Bronchial epithelial cell (primary cell): ENCODE measurements around the gene TAF11L3. TPM values are rescaled to one million over a fixed set of nuclear protein-coding genes. Genes with fewer than 3 reads are reported as not detected.
"Not testable (repeated sequence)": the region's sequence is repeated elsewhere in the genome, so short reads cannot be mapped to it uniquely, and the experiment has no call there.

Experiments used
- DNase-seq: peaks from one replicate; pipeline ENCODE4 v3.0.0-alpha.2; 2010; ENCODE audit warnings: low read depth
- FAIRE-seq: peaks from 2 replicates; lab custom pipeline; 2011; peaks lifted over from hg19 to GRCh38; lab: Jason Lieb, UNC
- H3K27me3 ChIP-seq: 2 replicates; pipeline ENCODE4 v1.5.1; 2011; ENCODE audit warnings: low read length; ENCODE audit not compliant: control insufficient read depth, insufficient read depth
- H3K36me3 ChIP-seq: 2 replicates; pipeline ENCODE4 v1.5.1; 2011; ENCODE audit warnings: low read length; ENCODE audit not compliant: control insufficient read depth, insufficient read depth
- H3K4me3 ChIP-seq: 2 replicates; pipeline ENCODE4 v1.5.1; 2011; ENCODE audit warnings: mild to moderate bottlenecking, low read depth, low read length, control low read depth
- total RNA-seq: library from RNA; depleted of rRNA; stranded (reverse); fragments of >200 nt; gene quantifications from 2 replicates; pipeline ENCODE4 v1.2.1, GENCODE V29; 2014
- TF ChIP-seq, protein P1 (sequence below): IDR thresholded peaks from 2 replicates; pipeline ENCODE4 v1.5.1; 2011; ENCODE audit warnings: mild to moderate bottlenecking, moderate library complexity, low read length, control low read depth, inconsistent platforms; ENCODE audit not compliant: insufficient read depth, severe bottlenecking

TAF11L3 gene
- total RNA-seq, 1 donor from 2014 or later = not detected

DNA sequence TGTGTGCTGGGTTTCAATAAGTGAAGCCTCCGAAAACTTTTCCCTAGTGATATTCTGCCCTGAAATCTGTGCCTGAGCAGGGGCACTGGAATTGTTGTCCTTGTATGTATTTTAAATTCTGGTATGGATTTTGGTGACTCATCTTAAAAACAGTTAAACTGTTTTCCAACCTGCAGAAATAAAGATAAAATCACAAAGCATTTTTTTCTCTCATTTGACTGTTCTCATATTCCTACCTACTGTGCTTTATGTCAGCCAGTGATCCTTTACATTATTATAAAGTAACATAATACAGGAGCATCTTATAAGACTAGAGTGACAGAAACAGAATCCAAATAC, 31.0 kb upstream of the TAF11L3 start:
- TF ChIP-seq, protein P1, sequence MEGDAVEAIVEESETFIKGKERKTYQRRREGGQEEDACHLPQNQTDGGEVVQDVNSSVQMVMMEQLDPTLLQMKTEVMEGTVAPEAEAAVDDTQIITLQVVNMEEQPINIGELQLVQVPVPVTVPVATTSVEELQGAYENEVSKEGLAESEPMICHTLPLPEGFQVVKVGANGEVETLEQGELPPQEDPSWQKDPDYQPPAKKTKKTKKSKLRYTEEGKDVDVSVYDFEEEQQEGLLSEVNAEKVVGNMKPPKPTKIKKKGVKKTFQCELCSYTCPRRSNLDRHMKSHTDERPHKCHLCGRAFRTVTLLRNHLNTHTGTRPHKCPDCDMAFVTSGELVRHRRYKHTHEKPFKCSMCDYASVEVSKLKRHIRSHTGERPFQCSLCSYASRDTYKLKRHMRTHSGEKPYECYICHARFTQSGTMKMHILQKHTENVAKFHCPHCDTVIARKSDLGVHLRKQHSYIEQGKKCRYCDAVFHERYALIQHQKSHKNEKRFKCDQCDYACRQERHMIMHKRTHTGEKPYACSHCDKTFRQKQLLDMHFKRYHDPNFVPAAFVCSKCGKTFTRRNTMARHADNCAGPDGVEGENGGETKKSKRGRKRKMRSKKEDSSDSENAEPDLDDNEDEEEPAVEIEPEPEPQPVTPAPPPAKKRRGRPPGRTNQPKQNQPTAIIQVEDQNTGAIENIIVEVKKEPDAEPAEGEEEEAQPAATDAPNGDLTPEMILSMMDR = no peak
- no peak overlapping the region for H3K4me3 ChIP-seq
- no peak for FAIRE-seq
- DNase-seq = no peak
- H3K27me3 ChIP-seq = no peaks in the 10 kb centered on the region
- H3K36me3 ChIP-seq = no peaks in the 10 kb centered on the region

DNA sequence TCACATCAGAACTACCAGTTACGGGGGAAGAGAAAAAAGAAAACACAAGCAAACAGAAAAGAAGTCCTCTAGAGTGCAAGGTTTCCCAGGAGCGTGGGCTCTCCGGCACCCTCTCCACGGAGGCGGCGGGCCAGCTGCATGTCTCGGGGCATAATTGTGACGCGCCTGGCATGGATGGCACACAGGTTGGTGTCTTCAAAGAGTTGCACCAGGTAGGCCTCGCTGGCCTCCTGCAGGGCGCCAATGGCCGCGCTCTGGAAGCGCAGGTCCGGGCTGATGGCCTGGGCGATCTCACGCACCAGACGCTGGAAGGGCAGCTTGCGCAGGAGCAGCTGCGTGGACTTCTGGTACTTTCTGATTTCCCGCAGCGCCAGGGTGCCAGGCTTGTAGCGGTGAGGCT, 26.9 kb upstream of the TAF11L3 start:
- FAIRE-seq = not testable (repeated sequence)

DNA sequence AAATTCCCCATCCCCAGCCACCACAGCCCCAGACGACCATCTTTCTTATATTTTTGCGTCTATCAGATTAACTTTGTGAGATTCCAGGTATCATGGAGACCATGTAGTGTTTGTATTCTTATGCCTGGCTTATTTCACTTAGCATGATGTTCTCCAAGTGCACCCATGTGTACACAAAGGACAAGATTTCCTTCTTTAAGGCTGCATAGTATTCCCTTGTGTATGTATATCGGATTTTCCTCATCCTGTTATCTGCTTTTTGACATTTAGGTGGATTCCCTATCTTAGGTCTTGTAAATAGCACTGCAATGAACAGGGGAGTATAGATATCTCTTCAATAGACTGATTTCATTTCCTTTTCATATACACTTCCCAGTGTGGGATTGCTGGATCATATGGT, 25.4 kb upstream of the TAF11L3 start:
- FAIRE-seq = no peak
- H3K4me3 ChIP-seq = no peak overlapping the region

More for the DNA sequence above, 26.9 kb upstream of the TAF11L3 start:
- H3K4me3 ChIP-seq, H3K36me3 ChIP-seq, DNase-seq, H3K27me3 ChIP-seq: not testable (repeated sequence)

DNA sequence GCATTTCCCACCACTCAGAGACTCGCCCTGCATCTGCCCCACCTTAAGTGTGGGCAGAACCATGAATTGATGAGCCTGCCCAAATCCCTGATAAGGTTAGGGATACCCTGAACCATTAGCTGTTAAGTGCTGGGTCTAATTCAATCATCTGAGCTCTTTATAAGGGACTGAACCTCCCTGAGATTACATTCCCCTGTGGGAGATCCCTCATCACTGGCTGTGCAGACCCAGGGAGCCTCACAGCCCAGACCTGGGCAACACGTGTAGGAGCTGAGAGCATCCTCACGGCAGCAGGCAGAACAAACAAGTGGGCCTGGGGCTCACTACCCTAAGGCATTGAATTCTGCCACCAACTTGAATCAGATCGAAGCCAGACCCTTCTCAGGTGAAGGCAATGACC, 20.7 kb upstream of the TAF11L3 start:
- TF ChIP-seq, protein P1 = no peak
- FAIRE-seq = no peak
- Histone ChIP-seq H3K4me3 (no peak overlapping the region), H3K36me3 (no peaks in the 10 kb centered on the region), H3K27me3 (no peaks in the 10 kb centered on the region)
- DNase-seq = no peak

More for the DNA sequence above, 25.4 kb upstream of the TAF11L3 start:
- Histone ChIP-seq H3K36me3 (no peaks in the 10 kb centered on the region), H3K27me3 (no peaks in the 10 kb centered on the region)
- TF ChIP-seq, protein P1 = no peak
- DNase-seq = no peak

DNA sequence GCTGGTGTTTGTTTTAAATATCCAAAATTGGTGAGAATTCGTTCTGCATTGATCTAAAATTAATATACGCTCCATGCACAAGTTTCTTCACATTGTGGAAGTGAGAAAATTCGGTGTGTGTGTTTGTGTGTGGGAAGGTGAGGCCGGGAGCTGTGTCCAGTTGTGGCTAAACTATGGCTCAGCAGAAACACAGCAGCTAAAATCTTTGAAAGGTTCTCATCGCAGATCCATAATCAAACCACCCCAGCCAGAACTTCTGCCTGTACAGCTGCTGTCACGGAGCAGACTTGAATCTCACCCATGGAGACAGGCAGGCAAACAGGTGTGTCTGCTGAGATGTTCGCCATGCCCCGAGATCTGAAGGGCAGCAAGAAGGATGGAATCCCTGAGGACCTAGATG, 20.2 kb upstream of the TAF11L3 start, which contains the start of gene TAF11L2:
TSS of gene TAF11L2 (plus strand) at position 301 of the 400 bp plus-strand sequence.
- not testable (repeated sequence) for DNase-seq, FAIRE-seq, H3K4me3 ChIP-seq, H3K36me3 ChIP-seq, H3K27me3 ChIP-seq

DNA sequence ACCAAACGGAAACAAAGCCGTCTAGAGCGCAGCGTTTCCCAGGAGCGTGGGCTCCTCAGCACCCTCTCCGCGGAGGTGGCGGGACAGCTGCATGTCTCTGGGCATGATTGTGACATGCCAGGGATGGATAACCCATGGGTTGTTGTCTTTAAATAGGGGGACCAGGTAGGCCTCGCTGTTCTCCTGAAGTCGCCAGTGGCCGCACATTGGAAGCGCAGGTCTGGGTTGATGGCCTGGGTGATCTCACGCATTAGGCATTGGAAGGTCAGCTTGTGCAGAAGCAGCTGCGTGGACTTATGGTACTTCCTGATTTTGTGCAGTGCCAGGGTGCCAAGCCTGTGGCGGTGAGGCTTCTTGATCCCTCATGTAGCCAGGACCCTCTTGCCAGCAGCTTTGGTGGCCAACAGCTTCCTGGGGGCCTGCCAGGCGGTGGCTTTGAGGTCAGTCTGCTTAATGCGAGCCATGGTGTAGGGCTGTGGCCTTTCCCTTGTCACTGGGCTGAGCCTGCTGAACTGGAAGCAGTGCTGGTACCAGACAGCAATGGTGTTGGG, 6.3 kb upstream of the TAF11L3 start:
- DNase-seq = no peak
- Histone ChIP-seq H3K36me3 (no peaks in the 10 kb centered on the region), H3K4me3 (no peak overlapping the region), H3K27me3 (no peaks in the 10 kb centered on the region)
- TF ChIP-seq, protein P1 = no peak
- no peak for FAIRE-seq

DNA sequence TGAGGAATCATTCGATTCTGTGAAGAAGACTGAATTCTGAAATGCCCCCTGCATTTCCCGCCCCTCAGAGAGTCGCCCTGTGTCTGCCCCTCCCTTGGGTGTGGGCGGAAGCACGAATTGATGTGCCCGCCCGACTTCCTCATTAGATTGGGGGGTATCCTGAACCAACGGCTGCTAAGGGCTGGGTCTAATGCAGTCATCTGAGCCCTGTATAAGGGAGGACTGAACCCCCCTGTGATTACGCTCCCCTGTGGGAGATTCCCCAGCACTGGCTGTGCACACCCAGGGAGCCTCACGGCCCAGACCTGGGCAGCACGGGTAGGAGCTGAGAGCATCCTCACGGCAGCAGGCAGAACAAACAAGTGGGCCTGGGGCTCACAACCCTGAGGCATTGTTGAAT, 641 bp upstream of the TAF11L3 start:
- DNase-seq, H3K4me3 ChIP-seq, H3K36me3 ChIP-seq, FAIRE-seq, H3K27me3 ChIP-seq: not testable (repeated sequence)

DNA sequence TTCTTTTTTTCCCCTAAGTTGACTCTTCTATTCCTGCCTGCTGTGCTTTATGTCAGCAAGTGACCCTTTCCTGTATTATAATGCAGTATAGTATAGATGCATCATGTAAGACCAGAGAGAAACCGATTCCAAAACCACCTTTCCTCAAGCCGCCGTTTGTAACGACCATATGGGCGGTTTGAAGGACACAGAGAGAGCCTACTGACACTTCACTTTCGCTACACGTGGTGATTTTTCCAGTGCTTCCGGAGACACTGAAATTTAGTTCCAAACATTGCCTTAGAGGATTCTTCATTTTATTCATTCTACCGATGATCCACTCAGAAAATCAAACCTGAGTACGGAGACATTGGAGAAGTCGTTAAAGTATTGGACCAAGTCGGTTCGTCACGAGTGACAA, 1.3 kb downstream of the TAF11L3 start:
- not testable (repeated sequence) for H3K27me3 ChIP-seq, H3K36me3 ChIP-seq, DNase-seq, FAIRE-seq, H3K4me3 ChIP-seq

DNA sequence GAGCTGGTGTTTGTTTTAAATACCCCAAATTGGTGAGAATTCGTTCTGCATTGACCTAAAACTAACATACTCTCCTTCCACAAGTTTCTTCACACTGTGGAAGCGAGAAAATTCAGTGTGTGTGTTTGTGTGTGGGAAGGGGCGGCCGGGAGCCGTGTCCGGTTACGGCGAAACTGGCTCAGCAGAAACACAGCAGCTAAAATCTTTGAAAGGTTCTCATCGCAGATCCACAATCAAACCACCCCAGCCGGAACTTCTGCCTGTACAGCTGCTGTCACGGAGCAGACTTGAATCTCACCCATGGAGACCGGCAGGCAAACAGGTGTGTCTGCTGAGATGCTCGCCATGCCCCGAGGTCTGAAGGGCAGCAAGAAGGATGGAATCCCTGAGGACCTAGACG, 3.3 kb downstream of the TAF11L3 start, which contains the start of gene TAF11L4:
TSS of gene TAF11L4 (plus strand) at position 301 of the 400 bp plus-strand sequence.
- H3K27me3 ChIP-seq, H3K4me3 ChIP-seq, H3K36me3 ChIP-seq, DNase-seq, FAIRE-seq: not testable (repeated sequence)

DNA sequence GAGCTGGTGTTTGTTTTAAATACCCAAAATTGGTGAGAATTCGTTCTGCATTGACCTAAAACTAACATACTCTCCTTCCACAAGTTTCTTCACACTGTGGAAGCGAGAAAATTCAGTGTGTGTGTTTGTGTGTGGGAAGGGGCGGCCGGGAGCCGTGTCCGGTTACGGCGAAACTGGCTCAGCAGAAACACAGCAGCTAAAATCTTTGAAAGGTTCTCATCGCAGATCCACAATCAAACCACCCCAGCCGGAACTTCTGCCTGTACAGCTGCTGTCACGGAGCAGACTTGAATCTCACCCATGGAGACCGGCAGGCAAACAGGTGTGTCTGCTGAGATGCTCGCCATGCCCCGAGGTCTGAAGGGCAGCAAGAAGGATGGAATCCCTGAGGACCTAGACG, 6.8 kb downstream of the TAF11L3 start, which contains the start of gene TAF11L5:
TSS of gene TAF11L5 (plus strand) at position 301 of the 400 bp plus-strand sequence.
- not testable (repeated sequence) for H3K4me3 ChIP-seq, FAIRE-seq, DNase-seq, H3K36me3 ChIP-seq, H3K27me3 ChIP-seq
